Adrenal gland (tissue), 12 donors: ENCODE data around the gene SLC66A3. TPM values are rescaled to one million over a fixed set of nuclear protein-coding genes. Genes with fewer than 3 reads are reported as not detected.

Experiments used
- DNase-seq, 7 donors: peaks; one replicate each; pipeline ENCODE4 v3.0.0-alpha.2; 2019 to 2020
- H3K27ac ChIP-seq, 5 donors: fragments of 200-600 bp; sonication (generic) in 4 of 5; 1 replicate in 3 of 5; 2 replicates in 2 of 5; pipeline versions ENCODE4 v1.5.1 to v1.8.0; 2016 to 2020; ENCODE audit warnings: mild to moderate bottlenecking in 1 of 5
- H3K27me3 ChIP-seq: fragments of 200-600 bp; 2 replicates; pipeline ENCODE4 v1.8.0; 2021
- H3K36me3 ChIP-seq, 2 donors: fragments of 200-600 bp; replicated peaks in 1 of 2; 1 replicate in 1 of 2; 2 replicates in 1 of 2; pipeline versions ENCODE4 v1.5.1 to v1.8.0; 2018 to 2022
- H3K4me1 ChIP-seq, 2 donors: fragments of 200-600 bp; replicated peaks in 1 of 2; 1 replicate in 1 of 2; 2 replicates in 1 of 2; pipeline versions ENCODE4 v1.5.1 to v1.8.0; 2018 to 2021
- H3K4me3 ChIP-seq, 4 donors: fragments of 200-600 bp; sonication (generic) in 3 of 4; one replicate each; pipeline ENCODE4 v1.5.1; 2016 to 2018
- H3K9me3 ChIP-seq, 3 donors: fragments of 200-600 bp; sonication (generic) in 1 of 3; replicated peaks in 1 of 3; 1 replicate in 2 of 3; 2 replicates in 1 of 3; pipeline versions ENCODE4 v1.5.1 to v1.8.0; 2016 to 2021
- POLR2A ChIP-seq, 2 donors: fragments of 450-650 bp; IDR thresholded peaks; one replicate each; pipeline ENCODE4 v1.6.1; 2017; ENCODE audit warnings: antibody characterized with exemption in 2 of 2, mild to moderate bottlenecking in 2 of 2, moderate library complexity in 1 of 2
- WGBS, 4 donors: extraction: QIAGEN DNeasy Blood & Tissue Kit in 2 of 4; methylation state at CpG; one replicate each; pipeline versions ENCODE4 v1.1.5 to v1.1.7; 2013 to 2017; 5-methylcytosine and 5-hydroxymethylcytosine counted together
- intact Hi-C, 2 donors: fragments of 100-400 bp; cut with DNase I; formaldehyde crosslinking; loops; one replicate each; pipeline versions ENCODE4 v1.14.1 to v1.15.0; 2022 to 2023
- polyA plus RNA-seq, 3 donors: library from polyadenylated mRNA; stranded (reverse); fragments of 200-250 nt in 2 of 3; fragments of 350-450 nt in 1 of 3; fragmentation: Illumina TruSeq in 1 of 3; extraction: RNeasy Lipid Tissue Mini Kit (QIAGEN cat#74804) in 1 of 3; gene quantifications; one replicate each; pipeline ENCODE4 v1.2.3, GENCODE V29; 2013 to 2014
- total RNA-seq, 9 donors: library from RNA; depleted of rRNA in 4 of 9; stranded (reverse); fragments of >200 nt in 4 of 9; fragments of 120-200 nt in 1 of 9; fragmentation: NEBNext Ultra II Directional in 1 of 9; extraction: Animal tissue kit (Norgen Biotek cat#: 25700) in 1 of 9; gene quantifications; one replicate each; pipeline versions ENCODE4 v1.1.0 to v1.2.4, GENCODE V29; 2013 to 2023
- TF ChIP-seq, protein P1 (sequence below), 6 experiments: fragments of 450-650 bp in 4 of 6; fragments of 200-600 bp in 2 of 6; sonication (generic) in 1 of 6; IDR thresholded peaks; 1 replicate in 5 of 6; 2 replicates in 1 of 6; pipeline versions ENCODE4 v1.5.1 to v1.8.0; 2016 to 2021; ENCODE audit warnings: antibody characterized with exemption in 6 of 6, mild to moderate bottlenecking in 2 of 6, moderate library complexity in 1 of 6
- donor health status: healthy with polysubstance abuse.
- donor health status: Bipolar disorder and iron deficiency.
- donor health status: DM: yes; HTN: yes; CAD: no.
- donor health status: DM: no; HTN: no; CAD: no.
- donor health status: DM: no; HTN: no; CAD: no.
- donor health status: DM: yes; HTN: yes; CAD: no.

Gene SLC66A3
- total and polyA plus RNA-seq, 12 donors = 13.0 to 162 (median 41.0) TPM

- intact Hi-C loops = no loop called here
- no peak for DNase-seq
- no peaks in the 10 kb centered on the region for H3K27me3 ChIP-seq
- H3K4me1 ChIP-seq = peaks cover 0 to 5% of the 10 kb centered on the region in 2 donors
- H3K4me3 ChIP-seq = no peak overlapping the region
- 30 to 62% (median 33%) methylated on average over 3 of the region's 3 CpGs for WGBS, 4 donors
- TF ChIP-seq, protein P1, sequence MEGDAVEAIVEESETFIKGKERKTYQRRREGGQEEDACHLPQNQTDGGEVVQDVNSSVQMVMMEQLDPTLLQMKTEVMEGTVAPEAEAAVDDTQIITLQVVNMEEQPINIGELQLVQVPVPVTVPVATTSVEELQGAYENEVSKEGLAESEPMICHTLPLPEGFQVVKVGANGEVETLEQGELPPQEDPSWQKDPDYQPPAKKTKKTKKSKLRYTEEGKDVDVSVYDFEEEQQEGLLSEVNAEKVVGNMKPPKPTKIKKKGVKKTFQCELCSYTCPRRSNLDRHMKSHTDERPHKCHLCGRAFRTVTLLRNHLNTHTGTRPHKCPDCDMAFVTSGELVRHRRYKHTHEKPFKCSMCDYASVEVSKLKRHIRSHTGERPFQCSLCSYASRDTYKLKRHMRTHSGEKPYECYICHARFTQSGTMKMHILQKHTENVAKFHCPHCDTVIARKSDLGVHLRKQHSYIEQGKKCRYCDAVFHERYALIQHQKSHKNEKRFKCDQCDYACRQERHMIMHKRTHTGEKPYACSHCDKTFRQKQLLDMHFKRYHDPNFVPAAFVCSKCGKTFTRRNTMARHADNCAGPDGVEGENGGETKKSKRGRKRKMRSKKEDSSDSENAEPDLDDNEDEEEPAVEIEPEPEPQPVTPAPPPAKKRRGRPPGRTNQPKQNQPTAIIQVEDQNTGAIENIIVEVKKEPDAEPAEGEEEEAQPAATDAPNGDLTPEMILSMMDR (IDR thresholded peaks at IDR 0.05) = no peak
- TF ChIP-seq POLR2A (IDR thresholded peaks at IDR 0.05) = no peak
- no peaks in the 10 kb centered on the region for H3K9me3 ChIP-seq
- H3K36me3 ChIP-seq = no peaks in the 10 kb centered on the region
- H3K27ac ChIP-seq = no peak overlapping the region
These were observed 8.0 kb upstream of the SLC66A3 start for GRCh38 chr2:11147263-11147662.

GRCh38 chr2:11152591-11152990 is 2.7 kb upstream of the SLC66A3 start:
- H3K4me1 ChIP-seq = peaks cover 15 to 18% of the 10 kb centered on the region in 2 donors
- intact Hi-C loops = no loop called here
- no peak overlapping the region for H3K27ac ChIP-seq
- no peak overlapping the region for H3K4me3 ChIP-seq
- DNase-seq = no peak
- H3K36me3 ChIP-seq = no peaks in the 10 kb centered on the region
- no peaks in the 10 kb centered on the region for H3K27me3 ChIP-seq
- TF ChIP-seq, protein P1 (IDR thresholded peaks at IDR 0.05) = no peak
- TF ChIP-seq POLR2A (IDR thresholded peaks at IDR 0.05) = no peak
- H3K9me3 ChIP-seq = no peaks in the 10 kb centered on the region
- 91 to 100% (median 96%) methylated on average over 2 to 6 of the region's 6 CpGs for WGBS, 4 donors

DNA sequence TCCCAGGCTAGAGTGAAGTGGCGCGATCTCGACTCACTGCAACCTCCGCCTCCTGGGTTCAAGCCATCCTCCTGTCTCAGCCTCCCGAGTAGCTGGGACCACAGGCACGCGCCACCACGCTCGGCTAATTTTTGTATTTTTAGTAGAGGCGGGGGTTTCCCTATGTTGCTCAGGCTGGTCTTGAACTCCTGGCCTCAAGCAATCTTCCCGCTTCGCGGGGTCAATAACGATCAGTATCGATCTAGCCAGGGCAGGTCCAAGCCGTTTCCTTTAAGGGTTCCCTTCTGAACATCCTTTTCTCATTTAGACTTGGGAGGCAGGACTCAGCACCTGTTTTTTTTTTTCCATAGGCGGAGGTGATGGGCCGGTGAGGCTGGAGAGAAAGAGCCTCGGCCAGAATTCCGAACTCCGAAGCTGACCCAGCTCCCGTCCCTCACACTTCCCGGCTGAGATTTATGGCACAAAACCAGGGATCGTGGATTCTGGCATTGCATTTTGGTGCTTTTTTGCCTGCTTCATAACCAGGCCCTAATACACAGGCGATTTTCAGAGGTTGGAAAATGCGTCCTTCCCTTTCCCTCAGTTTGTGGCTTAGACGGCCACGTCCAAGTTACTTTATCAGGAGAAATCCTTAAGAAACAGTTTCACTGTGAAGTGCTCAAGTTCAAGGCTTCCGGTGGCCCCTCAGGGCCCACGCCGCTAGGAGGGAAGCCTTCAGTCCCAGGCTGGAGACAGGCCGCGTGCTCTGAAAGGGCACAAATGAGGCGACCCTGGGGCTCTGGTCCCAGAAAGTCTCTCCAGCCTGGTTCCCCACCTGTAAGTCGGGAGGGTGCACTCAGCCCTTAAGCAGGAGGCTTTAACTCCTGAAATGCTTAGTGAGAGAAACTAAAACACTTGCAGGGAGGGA is 998 bp upstream of the SLC66A3 start:
- H3K36me3 ChIP-seq = no peaks in the 10 kb centered on the region
- H3K27ac ChIP-seq = peak overlapping the region; percentile 73 to 97 (median 92)
- peak overlapping the region in 2 of 4 donors; percentile 21 to 52 for H3K4me3 ChIP-seq
- no peak for DNase-seq
- TF ChIP-seq POLR2A (IDR thresholded peaks at IDR 0.05) = no peak
- TF ChIP-seq, protein P1 (IDR thresholded peaks at IDR 0.05) = peak in 1 of 6 experiments; percentile 7
- H3K4me1 ChIP-seq = peaks cover 12 to 18% of the 10 kb centered on the region in 2 donors
- H3K9me3 ChIP-seq = no peaks in the 10 kb centered on the region
- 51 to 61% (median 53%) methylated on average over 31 to 35 of the region's 35 CpGs for WGBS, 4 donors
- no peaks in the 10 kb centered on the region for H3K27me3 ChIP-seq
- intact Hi-C loops = no loop called here

- H3K27ac ChIP-seq = peak overlapping the region; percentile 73 to 97 (median 92)
- no peaks in the 10 kb centered on the region for H3K27me3 ChIP-seq
- H3K36me3 ChIP-seq = no peaks in the 10 kb centered on the region
- H3K9me3 ChIP-seq = no peaks in the 10 kb centered on the region
- H3K4me3 ChIP-seq = peak overlapping the region in 2 of 4 donors; percentile 21 to 66
- TF ChIP-seq, protein P1 (IDR thresholded peaks at IDR 0.05) = no peak
- peak; percentile 36 to 73 for TF ChIP-seq POLR2A (IDR thresholded peaks at IDR 0.05)
- 0 to 1% (median 1%) methylated on average over 10 to 40 of the region's 49 CpGs; no CpG with 5 or more reads in 1 of the 4 donors for WGBS, 4 donors
- H3K4me1 ChIP-seq = peaks cover 10 to 18% of the 10 kb centered on the region in 2 donors
- peak; percentile 98 to 100 (median 99) for DNase-seq
- intact Hi-C loops = no loop called here
These were observed 315 bp upstream of the SLC66A3 start for GRCh38 chr2:11154923-11155380.
